ENCODE data around the gene IGF2R. TPM values are rescaled to one million over a fixed set of nuclear protein-coding genes. Genes with fewer than 3 reads are reported as not detected.
A peak's percentile ranks its signal among the peaks of the same experiment; 100 is the strongest.

IGF2R gene
- total and polyA plus RNA-seq, 2 of the 13 experiments (the other 11 are each of a cell fraction or from before 2014, with no cell fraction given), result 38.3 to 70.0 TPM

DNA sequence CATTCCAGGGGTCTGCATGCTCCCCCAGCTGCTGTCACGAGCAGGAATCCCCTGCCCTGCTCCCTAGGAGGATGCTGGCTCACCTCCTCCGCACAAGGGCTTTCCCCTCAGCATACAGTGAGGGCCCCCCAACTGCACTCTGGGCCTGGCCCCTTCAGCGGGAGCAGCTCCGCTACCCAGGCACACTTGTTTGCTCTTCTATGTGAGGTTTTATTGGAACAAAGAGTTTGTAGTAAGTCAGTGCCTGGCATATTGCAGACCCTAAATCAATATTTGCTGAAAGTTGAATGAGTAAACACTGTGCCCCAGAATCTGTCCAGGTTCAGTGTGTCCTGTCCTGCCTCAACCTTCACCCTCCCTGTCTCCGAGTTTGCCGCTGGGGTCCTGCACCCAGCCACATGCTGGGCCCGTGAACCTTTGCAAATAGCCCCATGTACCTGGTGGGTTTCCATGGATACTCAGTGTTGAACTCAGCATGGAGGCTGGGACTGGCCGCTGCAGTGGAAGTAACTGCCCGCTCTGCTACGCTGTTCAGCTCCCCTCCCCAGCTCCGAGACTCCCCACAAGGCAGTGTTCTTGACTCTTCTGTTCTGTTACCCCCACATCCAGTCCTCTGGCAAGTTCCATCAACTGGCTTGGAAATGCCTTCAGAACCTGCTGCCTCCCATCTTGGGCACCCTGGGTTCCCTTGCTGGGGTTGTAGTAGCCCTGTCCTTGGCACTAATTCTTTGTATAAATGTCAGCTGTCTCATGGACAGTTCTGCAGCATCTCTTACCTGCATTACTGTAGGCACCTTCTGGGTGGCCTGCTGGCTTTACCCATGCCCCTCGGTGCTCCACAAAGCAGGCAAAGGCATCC, 168.5 kb downstream of the IGF2R start (continued):
- TF ChIP-seq CAMTA2 (CRISPR knock-in tag; IDR thresholded peaks at IDR 0.05; ENCODE audit: borderline replicate concordance) (no peak), RNF2 (conservative IDR thresholded peaks at IDR 0.05; ENCODE audit: low read depth) (peak; percentile 22; the same call in 1 of the 2 replicates), ZNF547 (CRISPR knock-in tag; IDR thresholded peaks at IDR 0.05) (peak; percentile 62; the same call in 1 of the 2 replicates), ZNF564 (CRISPR knock-in tag; IDR thresholded peaks at IDR 0.05) (peak; percentile 84; the same call in 1 of the 2 replicates), KDM3A (CRISPR knock-in tag; IDR thresholded peaks at IDR 0.05; ENCODE audit: low read depth) (0 out of 2 replicates have a peak, but pooled peaks have one; percentile 16), MXI1 (IDR thresholded peaks at IDR 0.05; ENCODE audit: borderline replicate concordance, low read depth, low read length) (peak; percentile 55; the same call in 1 of the 3 replicates), ZNF205 (CRISPR knock-in tag; IDR thresholded peaks at IDR 0.05) (peak; percentile 87), ZNF160 (CRISPR knock-in tag; IDR thresholded peaks at IDR 0.05) (peak; percentile 84; the same call in 1 of the 2 replicates), ZNF446 (CRISPR knock-in tag; IDR thresholded peaks at IDR 0.05) (peak; percentile 61; the same call in 1 of the 2 replicates), PITX1 (CRISPR knock-in tag; IDR thresholded peaks at IDR 0.05) (peak; percentile 70; the same call in 1 of the 2 replicates), ZNF431 (CRISPR knock-in tag; IDR thresholded peaks at IDR 0.05; ENCODE audit: borderline replicate concordance, low read depth) (no peak), ZNF337 (CRISPR knock-in tag; IDR thresholded peaks at IDR 0.05; ENCODE audit: borderline replicate concordance, low read depth) (0 out of 2 replicates have a peak, but pooled peaks have one; percentile 61), AHR (CRISPR knock-in tag; IDR thresholded peaks at IDR 0.05) (no peak; the same call in 1 of the 2 replicates), CENPT (CRISPR knock-in tag; IDR thresholded peaks at IDR 0.05; ENCODE audit: low read depth) (no peak), ARNTL (CRISPR knock-in tag; IDR thresholded peaks at IDR 0.05) (peak; percentile 70; the same call in 1 of the 2 replicates), HES4 (CRISPR knock-in tag; IDR thresholded peaks at IDR 0.05; ENCODE audit: borderline replicate concordance) (peak; percentile 62; the same call in 1 of the 2 replicates), BHLHE40 (IDR thresholded peaks at IDR 0.05; ENCODE audit: low read length) (peak; percentile 54), PTBP1 (IDR thresholded peaks at IDR 0.05; ENCODE audit: low read depth, low read length, poor library complexity, severe bottlenecking) (no peak)
- TF ChIP-seq, protein P1, sequence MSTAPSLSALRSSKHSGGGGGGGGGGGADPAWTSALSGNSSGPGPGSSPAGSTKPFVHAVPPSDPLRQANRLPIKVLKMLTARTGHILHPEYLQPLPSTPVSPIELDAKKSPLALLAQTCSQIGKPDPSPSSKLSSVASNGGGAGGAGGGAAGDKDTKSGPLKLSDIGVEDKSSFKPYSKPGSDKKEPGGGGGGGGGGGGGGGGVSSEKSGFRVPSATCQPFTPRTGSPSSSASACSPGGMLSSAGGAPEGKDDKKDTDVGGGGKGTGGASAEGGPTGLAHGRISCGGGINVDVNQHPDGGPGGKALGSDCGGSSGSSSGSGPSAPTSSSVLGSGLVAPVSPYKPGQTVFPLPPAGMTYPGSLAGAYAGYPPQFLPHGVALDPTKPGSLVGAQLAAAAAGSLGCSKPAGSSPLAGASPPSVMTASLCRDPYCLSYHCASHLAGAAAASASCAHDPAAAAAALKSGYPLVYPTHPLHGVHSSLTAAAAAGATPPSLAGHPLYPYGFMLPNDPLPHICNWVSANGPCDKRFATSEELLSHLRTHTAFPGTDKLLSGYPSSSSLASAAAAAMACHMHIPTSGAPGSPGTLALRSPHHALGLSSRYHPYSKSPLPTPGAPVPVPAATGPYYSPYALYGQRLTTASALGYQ (CRISPR knock-in tag; IDR thresholded peaks at IDR 0.05), result peak; percentile 91
- TF ChIP-seq, protein P2, sequence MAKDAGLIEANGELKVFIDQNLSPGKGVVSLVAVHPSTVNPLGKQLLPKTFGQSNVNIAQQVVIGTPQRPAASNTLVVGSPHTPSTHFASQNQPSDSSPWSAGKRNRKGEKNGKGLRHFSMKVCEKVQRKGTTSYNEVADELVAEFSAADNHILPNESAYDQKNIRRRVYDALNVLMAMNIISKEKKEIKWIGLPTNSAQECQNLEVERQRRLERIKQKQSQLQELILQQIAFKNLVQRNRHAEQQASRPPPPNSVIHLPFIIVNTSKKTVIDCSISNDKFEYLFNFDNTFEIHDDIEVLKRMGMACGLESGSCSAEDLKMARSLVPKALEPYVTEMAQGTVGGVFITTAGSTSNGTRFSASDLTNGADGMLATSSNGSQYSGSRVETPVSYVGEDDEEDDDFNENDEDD (CRISPR knock-in tag; IDR thresholded peaks at IDR 0.05; ENCODE audit: borderline replicate concordance), result peak; percentile 27; the same call in 1 of the 2 replicates
- TF ChIP-seq, protein P3, sequence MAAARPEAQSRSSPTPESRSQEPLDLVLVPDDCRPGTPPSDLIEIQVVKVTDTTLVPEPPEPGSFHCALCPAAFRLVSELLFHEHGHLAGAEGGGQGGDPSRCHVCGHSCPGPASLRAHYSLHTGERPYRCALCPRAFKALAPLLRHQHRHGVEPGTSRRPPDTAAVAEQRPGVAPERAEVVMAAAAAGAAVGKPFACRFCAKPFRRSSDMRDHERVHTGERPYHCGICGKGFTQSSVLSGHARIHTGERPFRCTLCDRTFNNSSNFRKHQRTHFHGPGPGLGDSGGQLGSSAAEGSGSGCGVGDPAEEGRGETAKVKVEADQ (CRISPR knock-in tag; IDR thresholded peaks at IDR 0.05; ENCODE audit: borderline replicate concordance), result no peak
- TF ChIP-seq, protein P4, sequence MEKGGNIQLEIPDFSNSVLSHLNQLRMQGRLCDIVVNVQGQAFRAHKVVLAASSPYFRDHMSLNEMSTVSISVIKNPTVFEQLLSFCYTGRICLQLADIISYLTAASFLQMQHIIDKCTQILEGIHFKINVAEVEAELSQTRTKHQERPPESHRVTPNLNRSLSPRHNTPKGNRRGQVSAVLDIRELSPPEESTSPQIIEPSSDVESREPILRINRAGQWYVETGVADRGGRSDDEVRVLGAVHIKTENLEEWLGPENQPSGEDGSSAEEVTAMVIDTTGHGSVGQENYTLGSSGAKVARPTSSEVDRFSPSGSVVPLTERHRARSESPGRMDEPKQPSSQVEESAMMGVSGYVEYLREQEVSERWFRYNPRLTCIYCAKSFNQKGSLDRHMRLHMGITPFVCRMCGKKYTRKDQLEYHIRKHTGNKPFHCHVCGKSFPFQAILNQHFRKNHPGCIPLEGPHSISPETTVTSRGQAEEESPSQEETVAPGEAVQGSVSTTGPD (CRISPR knock-in tag; IDR thresholded peaks at IDR 0.05), result peak; percentile 70

Measured in HepG2 (cell line).